GM19351 (cell line): Measurements from ENCODE around the gene KCNK16.

Experiments
- ATAC-seq: cut with Tn5 transposase; IDR thresholded peaks from one replicate; pipeline ENCODE4 v1.9.1; 2021; ENCODE audit warnings: mild to moderate bottlenecking, moderate library complexity; ENCODE audit not compliant: unreplicated experiment

KCNK16 gene

GRCh38 chr6:39281312-39281980 is 41.1 kb downstream of the KCNK16 start:
- ATAC-seq = no peak

DNA sequence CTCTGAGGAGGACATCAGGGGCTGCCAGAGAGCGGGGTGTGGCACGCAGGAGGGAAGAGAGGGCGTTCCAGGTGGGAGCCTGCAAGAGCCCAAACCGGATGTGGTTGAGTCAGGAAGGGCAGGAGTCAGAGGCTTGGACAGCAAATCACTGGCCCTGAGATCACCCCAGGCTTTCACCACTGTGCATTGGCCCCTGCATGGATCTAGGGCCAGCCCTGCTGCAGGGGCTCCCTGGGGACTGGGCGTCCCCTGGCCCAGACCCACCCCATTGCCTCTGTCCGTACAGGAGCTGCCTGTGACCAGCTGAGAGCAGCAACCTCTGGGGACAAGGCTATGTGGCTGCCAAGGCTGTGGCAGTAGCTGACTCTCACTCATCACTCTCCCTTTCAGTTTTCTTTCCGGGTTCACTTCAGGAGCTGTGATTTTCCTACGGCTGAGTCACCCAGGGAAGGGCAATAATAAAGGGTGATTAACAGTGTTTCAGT is 42.2 kb downstream of the KCNK16 start:
- no peak for ATAC-seq

GRCh38 chr6:39279539-39279938 is 43.0 kb downstream of the KCNK16 start:
- ATAC-seq = no peak

GRCh38 chr6:39276379-39276995 is 46.0 kb downstream of the KCNK16 start:
- ATAC-seq = no peak

GRCh38 chr6:39274903-39275302 is 47.6 kb downstream of the KCNK16 start:
- no peak for ATAC-seq

GRCh38 chr6:39274471-39274870 is 48.0 kb downstream of the KCNK16 start:
- ATAC-seq = no peak

DNA sequence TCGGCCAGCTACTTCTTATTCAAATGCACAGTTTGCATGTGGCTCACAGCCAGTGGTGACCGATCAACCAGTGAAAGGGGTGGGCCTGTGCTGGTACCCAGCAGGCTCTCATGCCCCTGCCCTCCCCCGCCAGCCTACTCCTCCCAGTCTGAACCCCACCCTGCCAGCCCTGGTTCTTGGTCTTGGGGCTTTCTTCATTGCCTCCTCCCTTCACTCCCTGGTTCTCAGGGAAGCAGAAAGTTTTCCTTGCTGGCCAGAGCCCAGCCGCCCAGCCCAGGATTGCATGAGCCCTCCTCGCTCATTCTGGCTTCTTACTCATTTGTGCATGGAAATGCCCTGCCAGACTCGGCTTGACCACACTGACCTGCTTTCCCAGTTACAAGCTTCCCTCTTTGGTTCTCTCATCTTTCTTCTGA is 49.1 kb downstream of the KCNK16 start:
- ATAC-seq = no peak

DNA sequence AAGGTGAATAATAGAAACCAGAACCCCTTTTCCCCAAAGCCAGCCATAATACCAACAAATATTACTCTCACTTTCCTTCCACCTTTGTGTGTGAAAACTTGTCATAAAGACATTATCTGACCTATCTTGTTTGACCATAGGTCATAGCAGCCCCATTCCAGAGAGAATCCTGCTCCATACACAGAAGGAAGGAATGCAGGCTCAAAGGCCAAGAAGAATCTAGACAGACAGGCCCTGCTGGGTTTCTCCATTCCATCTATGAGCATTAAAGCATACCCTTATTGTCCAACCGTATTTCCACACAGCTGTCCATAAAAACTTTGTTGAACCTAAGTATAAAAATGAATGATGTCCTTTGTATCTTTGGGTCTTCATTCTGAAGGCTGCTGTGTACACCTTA is 52.5 kb downstream of the KCNK16 start:
- ATAC-seq = no peak

- no peak for ATAC-seq
These were observed 53.8 kb downstream of the KCNK16 start for GRCh38 chr6:39268721-39269120.

DNA sequence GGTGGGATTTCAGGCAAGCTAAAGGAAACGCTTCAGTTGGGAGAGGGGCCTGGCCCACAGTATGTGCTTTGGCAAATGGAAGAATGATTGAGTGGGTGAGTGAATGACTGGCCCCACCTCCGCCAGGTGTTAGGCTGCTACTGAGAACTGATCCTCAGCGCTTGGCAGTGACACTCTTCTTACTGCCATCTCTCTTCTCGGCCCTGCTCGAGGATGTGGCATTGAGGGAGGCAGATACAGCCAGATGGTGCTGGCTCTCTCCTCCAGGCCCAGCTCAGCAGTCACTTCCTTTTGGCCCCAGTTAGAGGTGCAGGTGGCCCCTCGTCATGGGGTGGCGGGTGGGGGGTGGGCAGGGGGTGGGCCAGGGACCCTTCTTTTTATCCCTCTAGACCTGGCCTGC is 54.3 kb downstream of the KCNK16 start:
- ATAC-seq = no peak

DNA sequence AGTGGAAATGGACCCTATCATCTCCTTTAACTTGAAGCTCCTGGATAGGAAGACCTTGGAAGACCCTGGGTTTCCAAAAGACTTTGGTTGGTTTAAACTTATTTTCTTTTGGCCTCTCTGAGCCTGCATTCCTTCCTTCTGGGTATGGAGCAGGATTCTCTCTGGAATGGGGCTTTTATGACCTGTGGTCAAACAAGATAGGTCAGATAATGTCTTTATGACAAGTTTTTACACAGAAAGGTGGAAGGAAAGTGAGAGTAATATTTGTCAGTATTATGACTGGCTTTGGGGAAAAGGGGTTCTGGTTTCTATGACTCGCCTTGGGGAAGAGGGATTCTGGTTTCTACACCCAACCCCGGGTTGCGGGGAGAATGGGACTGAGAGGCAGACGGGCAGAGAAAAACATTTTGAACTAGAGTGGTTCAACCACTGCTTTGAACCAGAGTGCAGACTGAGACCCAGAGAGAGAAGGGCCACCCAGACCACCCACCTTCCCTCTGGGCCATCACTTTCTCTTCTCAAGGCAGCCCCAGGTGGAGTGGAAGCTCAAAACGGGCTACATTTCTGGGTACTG is 55.6 kb downstream of the KCNK16 start:
- no peak for ATAC-seq

DNA sequence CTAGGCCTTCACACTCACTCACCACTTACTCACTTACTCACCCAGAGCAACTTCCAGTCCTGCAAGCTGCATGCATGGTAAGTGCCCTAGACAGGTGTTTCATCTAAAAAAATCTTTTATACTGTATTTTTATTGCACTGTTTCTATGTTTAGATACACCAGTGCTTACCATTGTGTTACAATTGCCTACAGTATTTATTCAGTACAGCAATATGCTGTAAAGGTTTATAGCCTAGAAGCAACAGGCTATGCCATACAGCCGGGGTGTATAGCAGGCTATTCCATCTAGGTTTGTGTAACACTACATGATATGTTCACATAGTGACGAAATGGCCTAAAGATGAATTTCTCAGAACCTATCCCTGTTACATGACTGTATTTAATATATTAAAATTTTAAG is 56.1 kb downstream of the KCNK16 start:
- no peak for ATAC-seq
